H1 (cell line): Measurements from ENCODE around the gene TSR1. TPM values are rescaled to one million over a fixed set of nuclear protein-coding genes. Genes with fewer than 3 reads are reported as not detected.

Source experiments
- BRCA1 ChIP-seq: IDR thresholded peaks from 2 replicates; pipeline ENCODE4 v1.6.1; 2012; ENCODE audit warnings: low read depth, low read length, improper control_type of control experiment
- CHD1 ChIP-seq: IDR thresholded peaks from 2 replicates; pipeline ENCODE4 v1.6.1; 2012; ENCODE audit warnings: low read depth, low read length, improper control_type of control experiment
- EGR1 ChIP-seq: IDR thresholded peaks from 2 replicates; pipeline ENCODE4 v1.6.1; 2011; ENCODE audit warnings: low read depth, low read length, borderline replicate concordance
- JUN ChIP-seq: IDR thresholded peaks from 2 replicates; pipeline ENCODE4 v1.6.1; 2011; ENCODE audit warnings: low read depth, mild to moderate bottlenecking, improper control_type of control experiment, low read length
- KDM5A ChIP-seq: fragments of 200-600 bp; IDR thresholded peaks from 2 replicates; pipeline ENCODE4 v1.7.1; 2012; ENCODE audit warnings: mild to moderate bottlenecking, low read length, inconsistent platforms, mixed read lengths
- SP4 ChIP-seq: IDR thresholded peaks from 2 replicates; pipeline ENCODE4 v1.6.1; 2012; ENCODE audit warnings: low read length, inconsistent platforms
- polyA plus RNA-seq, 7 experiments: library from polyadenylated mRNA; depleted of rRNA in 3 of 7; stranded (reverse) in 5 of 7; unstranded in 2 of 7; fragments of >200 nt in 5 of 7; fragments of 200-250 nt in 2 of 7; gene quantifications; 1 replicate in 5 of 7; 2 replicates in 1 of 7; 4 replicates in 1 of 7; pipeline versions ENCODE4 v1.2.1 to v1.2.3, GENCODE V29; 2011 to 2013; ENCODE audit warnings: missing spikeins in 2 of 7, mixed read lengths in 2 of 7
- total RNA-seq: library from RNA; stranded (reverse); fragmentation: NEBNext Ultra II Directional; extraction: Animal tissue kit (Norgen Biotek cat#: 25700); gene quantifications from 2 replicates; pipeline ENCODE4 v1.2.1, GENCODE V29; 2021
- TF ChIP-seq, protein P1 (sequence below): IDR thresholded peaks from 2 replicates; pipeline ENCODE4 v1.6.1; 2012; ENCODE audit warnings: inconsistent platforms
- TF ChIP-seq, protein P2 (sequence below), 3 experiments: IDR thresholded peaks; 1 replicate in 2 of 3; 2 replicates in 1 of 3; pipeline versions ENCODE4 v1.5.1 to v1.6.1; 2011; ENCODE audit warnings: low read length in 3 of 3, mild to moderate bottlenecking in 3 of 3, inconsistent platforms in 2 of 3, low read depth in 1 of 3, moderate library complexity in 1 of 3; ENCODE audit not compliant: insufficient read depth in 1 of 3; ENCODE audit errors: control extremely low read depth in 1 of 3

Gene TSR1
- total and polyA plus RNA-seq, 2 of the 8 experiments (the other 6 are each of a cell fraction or from before 2014, with no cell fraction given): 14.5 to 69.7 TPM

DNA sequence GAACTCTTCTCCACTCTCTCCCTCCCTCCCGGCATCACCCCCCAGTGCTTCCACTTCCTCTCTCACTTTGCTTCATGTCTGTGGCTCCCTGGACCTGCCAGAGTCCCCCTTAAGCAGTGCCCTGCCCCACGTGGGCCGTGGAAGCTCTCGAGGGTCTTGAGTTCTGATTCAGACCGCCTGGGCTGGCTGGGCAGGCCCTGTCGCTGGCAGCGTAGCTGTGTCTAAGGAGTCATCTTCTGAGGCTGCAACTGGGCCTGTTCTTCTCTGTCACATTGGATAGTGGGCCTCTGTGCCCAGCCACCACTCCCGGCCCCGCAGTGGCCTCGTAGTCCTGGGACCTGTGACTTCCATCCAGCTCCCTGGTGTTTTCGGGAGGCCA lies 33.9 kb upstream of the TSR1 start (continued):
- no peak for TF ChIP-seq SP4
- TF ChIP-seq, protein P1, sequence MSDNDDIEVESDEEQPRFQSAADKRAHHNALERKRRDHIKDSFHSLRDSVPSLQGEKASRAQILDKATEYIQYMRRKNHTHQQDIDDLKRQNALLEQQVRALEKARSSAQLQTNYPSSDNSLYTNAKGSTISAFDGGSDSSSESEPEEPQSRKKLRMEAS: no peak
- no peak for TF ChIP-seq KDM5A
- no peak for TF ChIP-seq BRCA1
- TF ChIP-seq, protein P2, sequence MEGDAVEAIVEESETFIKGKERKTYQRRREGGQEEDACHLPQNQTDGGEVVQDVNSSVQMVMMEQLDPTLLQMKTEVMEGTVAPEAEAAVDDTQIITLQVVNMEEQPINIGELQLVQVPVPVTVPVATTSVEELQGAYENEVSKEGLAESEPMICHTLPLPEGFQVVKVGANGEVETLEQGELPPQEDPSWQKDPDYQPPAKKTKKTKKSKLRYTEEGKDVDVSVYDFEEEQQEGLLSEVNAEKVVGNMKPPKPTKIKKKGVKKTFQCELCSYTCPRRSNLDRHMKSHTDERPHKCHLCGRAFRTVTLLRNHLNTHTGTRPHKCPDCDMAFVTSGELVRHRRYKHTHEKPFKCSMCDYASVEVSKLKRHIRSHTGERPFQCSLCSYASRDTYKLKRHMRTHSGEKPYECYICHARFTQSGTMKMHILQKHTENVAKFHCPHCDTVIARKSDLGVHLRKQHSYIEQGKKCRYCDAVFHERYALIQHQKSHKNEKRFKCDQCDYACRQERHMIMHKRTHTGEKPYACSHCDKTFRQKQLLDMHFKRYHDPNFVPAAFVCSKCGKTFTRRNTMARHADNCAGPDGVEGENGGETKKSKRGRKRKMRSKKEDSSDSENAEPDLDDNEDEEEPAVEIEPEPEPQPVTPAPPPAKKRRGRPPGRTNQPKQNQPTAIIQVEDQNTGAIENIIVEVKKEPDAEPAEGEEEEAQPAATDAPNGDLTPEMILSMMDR (IDR thresholded peaks at IDR 0.05; ENCODE audit: control extremely low read depth in 1 of 3, insufficient read depth in 1 of 3, low read depth in 1 of 3, low read length in 3 of 3): no peak
- no peak for TF ChIP-seq CHD1
- TF ChIP-seq EGR1: no peak
- no peak for TF ChIP-seq JUN
